Activated naive CD8-positive, alpha-beta T cell treated with anti-CD3 and anti-CD28 coated beads, Interleukin-2, amount 50 U/mL, for 24 hours (primary cell): ENCODE results near the gene MST1.

ENCODE experiments used
- ATAC-seq: fragments of 150-1000 bp; cut with Tn5 transposase; one replicate; pipeline ENCODE4 v1.10.0; 2021
- DNase-seq: peaks from one replicate; pipeline ENCODE4 v3.0.0; 2021
- H3K27ac Mint-ChIP-seq: one replicate; pipeline ENCODE4 v1.8.0; 2021; ENCODE audit warnings: mild to moderate bottlenecking, mixed read lengths
- H3K27me3 Mint-ChIP-seq: one replicate; pipeline ENCODE4 v1.8.0; 2021; ENCODE audit warnings: mixed read lengths
- H3K36me3 Mint-ChIP-seq: one replicate; pipeline ENCODE4 v1.8.0; 2021; ENCODE audit warnings: low read depth, mixed read lengths
- H3K4me1 Mint-ChIP-seq: one replicate; pipeline ENCODE4 v1.8.0; 2021; ENCODE audit warnings: mixed read lengths
- H3K4me3 Mint-ChIP-seq: one replicate; pipeline ENCODE4 v1.8.0; 2021; ENCODE audit warnings: mild to moderate bottlenecking, moderate library complexity, mixed read lengths
- H3K9me3 Mint-ChIP-seq: one replicate; pipeline ENCODE4 v1.8.0; 2021; ENCODE audit warnings: mixed read lengths

Gene MST1

DNA sequence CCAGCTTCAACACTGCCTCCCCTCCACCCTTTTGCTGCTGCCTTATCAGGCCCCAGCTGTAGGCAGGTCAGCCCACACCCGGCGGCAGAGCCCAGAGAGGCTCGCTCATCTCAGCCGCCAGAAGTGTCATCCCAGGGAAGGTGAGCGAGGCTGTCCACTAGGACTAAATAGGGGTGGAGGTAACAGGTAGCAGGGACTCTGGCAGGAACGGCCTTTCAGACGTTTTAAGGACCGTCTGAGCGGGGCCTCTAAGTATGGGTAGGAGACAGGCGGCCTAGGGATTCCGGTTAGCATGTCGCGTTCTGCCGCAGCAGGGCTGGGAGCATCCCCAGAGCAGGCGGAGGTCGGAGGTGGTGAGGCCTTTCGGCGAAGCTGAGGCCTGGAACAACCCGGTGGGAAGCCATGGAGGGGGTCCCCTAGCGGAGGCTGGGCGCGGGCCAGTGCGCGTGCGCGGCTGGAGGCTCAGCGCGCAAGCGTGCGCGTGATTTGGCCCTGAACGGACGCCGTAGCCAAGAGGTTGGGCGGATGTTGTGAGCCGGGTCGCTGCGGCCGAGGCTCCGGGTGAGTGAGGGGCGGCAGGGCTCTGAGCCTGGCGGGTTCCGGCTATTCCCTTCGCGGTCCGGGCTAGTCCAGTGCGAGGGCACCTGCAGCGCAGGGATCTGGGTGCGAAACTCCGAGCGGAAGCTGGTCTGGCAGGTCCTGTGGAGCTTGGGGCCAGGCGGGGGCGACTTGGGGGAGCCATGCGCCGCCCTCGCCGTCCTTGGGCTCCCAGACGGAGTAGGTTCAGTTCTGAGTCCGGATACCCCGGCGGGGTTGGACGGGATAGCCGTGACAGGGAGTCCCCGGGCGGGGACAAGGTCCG lies at the start of gene MST1, which contains the start of gene RNF123:
Gene MST1, minus strand, starts transcription at position 429 of the 862 bp plus-strand sequence. CDS start 783 bp downstream, outside the sequence.
Gene RNF123, plus strand, starts transcription at position 512 of the 862 bp plus-strand sequence. CDS start 1,609 bp downstream, outside the sequence.
- H3K9me3 Mint-ChIP-seq, result no peaks in the 10 kb centered on the region
- peaks cover 40% of the 10 kb centered on the region for H3K4me1 Mint-ChIP-seq
- peak; percentile 64 for ATAC-seq
- peak within 1 kb of the TSS; percentile 95 for H3K27ac Mint-ChIP-seq
- H3K27me3 Mint-ChIP-seq, result no peaks in the 10 kb centered on the region
- H3K36me3 Mint-ChIP-seq, result peaks cover 6% of the 10 kb centered on the region
- DNase-seq, result peak; percentile 96
- peak within 1 kb of the TSS; percentile 96 for H3K4me3 Mint-ChIP-seq

DNA sequence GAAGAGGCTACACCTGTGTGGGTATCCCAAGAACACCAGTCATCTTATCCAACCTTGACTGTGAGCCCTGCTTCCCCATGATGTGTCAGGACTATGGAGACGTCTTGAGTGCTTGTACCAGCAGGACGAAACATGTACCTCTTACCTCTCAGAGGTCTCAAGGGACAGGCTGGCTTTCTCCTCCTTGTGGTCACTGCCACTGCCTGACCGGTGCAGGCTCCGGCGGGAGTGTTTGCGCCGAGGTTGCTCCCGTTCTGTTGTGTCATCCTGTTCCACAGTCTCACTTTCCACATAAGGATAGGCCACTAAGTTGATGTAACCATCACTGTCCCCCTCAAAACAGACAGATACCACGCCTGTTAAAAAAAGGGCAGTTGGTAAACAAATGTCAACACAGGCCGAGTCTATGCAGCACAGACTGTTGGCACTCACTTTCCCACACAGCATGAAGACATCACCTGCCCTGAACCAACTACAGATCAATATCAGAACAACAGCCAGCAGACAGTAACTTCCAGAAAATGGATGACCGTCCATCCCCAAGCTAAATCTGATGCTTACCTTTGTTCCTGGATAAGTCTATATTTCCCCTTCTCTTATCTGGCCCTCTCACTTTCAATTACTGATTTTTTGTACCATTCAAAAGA lies 48.9 kb upstream of the MST1 start:
- Mint-ChIP-seq H3K27ac (no peak overlapping the region), H3K27me3 (no peaks in the 10 kb centered on the region), H3K4me3 (no peak overlapping the region), H3K4me1 (no peaks in the 10 kb centered on the region), H3K36me3 (peaks cover 27% of the 10 kb centered on the region), H3K9me3 (no peaks in the 10 kb centered on the region)
- DNase-seq (no peak), ATAC-seq (no peak)

DNA sequence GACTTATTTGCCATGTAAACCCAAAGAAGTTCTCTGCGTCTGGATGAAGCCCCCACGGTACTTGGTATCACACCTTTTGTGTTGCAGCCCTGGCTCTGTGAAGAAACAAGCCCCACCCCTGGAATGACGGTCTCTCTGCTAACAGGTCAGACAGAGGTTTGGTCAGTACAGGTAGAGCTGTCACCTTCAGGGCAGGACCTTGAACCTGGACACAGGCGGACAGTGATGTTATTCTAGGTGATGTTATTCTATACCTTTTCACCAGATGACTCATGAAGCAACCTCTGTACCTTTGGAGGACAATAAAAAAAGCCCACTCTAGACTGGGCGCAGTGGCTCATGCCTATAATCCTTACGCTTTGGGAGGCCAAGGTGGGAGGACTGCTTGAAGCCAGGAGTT lies 45.5 kb upstream of the MST1 start:
- H3K36me3 Mint-ChIP-seq, result peaks cover 42% of the 10 kb centered on the region

DNA sequence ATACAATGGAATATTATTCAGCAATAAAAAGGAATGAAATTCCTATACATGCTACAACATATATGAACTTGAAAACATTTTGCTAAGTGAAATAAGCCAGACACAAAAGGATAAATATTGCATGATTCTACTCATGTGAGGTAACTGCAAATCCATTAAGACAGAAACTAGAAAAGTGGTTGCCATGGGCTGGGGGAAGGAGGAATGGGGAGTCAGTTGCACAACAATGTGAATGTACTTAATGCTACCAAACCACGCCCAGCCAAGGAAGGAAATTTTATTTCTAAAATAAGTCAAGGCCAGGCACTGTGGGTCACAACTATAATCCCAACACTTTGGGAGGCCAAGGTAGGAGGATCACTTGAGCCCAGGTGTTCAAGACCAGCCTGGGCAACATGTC lies 44.3 kb upstream of the MST1 start:
- H3K36me3 Mint-ChIP-seq, result peaks cover 41% of the 10 kb centered on the region
- H3K4me3 Mint-ChIP-seq, result no peak overlapping the region
- H3K27ac Mint-ChIP-seq, result no peak overlapping the region
- no peaks in the 10 kb centered on the region for H3K27me3 Mint-ChIP-seq
- no peaks in the 10 kb centered on the region for H3K4me1 Mint-ChIP-seq
- no peaks in the 10 kb centered on the region for H3K9me3 Mint-ChIP-seq
- ATAC-seq (no peak), DNase-seq (no peak)

More for the DNA sequence above, 45.5 kb upstream of the MST1 start:
- H3K27ac Mint-ChIP-seq, result no peak overlapping the region
- H3K9me3 Mint-ChIP-seq, result no peaks in the 10 kb centered on the region
- DNase-seq (no peak), ATAC-seq (no peak)
- no peak overlapping the region for H3K4me3 Mint-ChIP-seq
- no peaks in the 10 kb centered on the region for H3K4me1 Mint-ChIP-seq
- H3K27me3 Mint-ChIP-seq, result no peaks in the 10 kb centered on the region

DNA sequence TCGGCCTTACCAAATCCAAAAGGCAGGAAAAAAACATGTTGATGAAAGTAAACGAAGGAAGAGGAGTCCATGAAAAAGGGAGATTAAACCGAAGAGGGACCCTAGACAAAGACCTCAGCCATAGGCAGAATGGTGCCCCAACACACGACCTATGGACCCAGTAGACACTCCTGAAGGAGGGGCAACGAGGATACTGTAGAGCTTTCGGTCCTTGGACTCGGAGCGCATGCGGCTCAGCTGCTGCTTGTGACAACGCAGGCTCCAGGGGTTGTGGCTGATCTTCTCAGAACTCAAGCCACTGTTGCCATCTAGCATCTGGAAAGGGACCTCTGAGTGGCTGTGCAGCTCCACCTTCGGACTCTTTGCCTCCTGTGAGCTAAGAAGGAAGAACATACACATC lies 43.3 kb upstream of the MST1 start:
- Mint-ChIP-seq H3K27ac (no peak overlapping the region), H3K9me3 (no peaks in the 10 kb centered on the region), H3K4me3 (no peak overlapping the region), H3K36me3 (peaks cover 33% of the 10 kb centered on the region), H3K4me1 (no peaks in the 10 kb centered on the region), H3K27me3 (no peaks in the 10 kb centered on the region)
- ATAC-seq (no peak), DNase-seq (no peak)

DNA sequence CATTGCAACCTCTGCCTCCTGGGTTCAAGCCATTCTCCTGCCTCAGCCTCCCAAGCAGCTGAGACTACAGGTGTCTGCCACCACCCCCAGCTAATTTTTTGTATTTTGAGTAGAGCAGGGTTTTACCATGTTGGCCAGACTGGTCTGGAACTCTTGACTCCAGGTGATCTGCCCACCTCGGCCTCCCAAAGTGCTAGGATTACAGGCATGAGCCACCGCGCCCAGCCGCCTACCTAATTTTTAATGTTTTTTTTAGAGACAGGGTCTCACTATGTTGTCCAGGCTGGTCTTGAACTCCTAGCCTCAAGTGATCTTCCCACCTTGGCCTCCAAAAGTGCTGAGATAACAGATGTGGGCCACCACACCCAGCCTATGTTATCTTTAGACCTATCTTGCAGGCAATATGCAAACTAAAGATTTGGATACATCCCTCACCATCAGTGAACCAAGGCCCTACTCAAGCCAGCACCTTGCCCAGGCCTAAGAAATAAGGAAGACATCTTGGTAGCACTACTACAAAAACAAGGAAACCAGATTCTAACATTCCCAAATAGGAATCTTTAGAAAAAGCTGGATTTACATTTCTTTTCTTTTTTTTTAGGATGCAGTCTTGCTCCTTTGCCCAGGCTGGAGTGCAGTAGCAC lies 40.8 kb upstream of the MST1 start:
- H3K9me3 Mint-ChIP-seq, result no peaks in the 10 kb centered on the region

DNA sequence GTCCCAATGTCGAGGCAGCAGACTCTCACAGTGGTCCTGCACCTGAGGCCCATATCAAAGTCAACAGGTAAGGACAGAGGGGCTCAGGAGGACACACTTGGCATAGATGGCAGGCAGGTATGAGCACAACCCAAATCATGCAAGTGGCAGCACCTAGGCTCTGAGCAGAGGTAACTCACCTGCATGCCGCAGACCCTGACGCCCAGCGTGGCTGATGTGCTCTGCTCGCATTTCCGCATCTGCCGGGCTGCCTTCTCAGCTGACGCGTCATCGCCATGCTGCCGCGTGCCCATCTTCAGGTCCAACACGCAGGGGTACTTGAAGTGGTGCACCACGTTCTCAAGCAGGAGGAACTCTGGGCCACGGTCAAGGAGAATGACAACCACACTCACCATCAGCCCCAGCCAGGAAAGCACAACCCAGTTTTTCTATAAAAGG lies 38.7 kb upstream of the MST1 start:
- no peak for DNase-seq
- no peaks in the 10 kb centered on the region for H3K27me3 Mint-ChIP-seq
- H3K4me3 Mint-ChIP-seq, result no peak overlapping the region
- H3K9me3 Mint-ChIP-seq, result no peaks in the 10 kb centered on the region
- no peak overlapping the region for H3K27ac Mint-ChIP-seq
- H3K36me3 Mint-ChIP-seq, result peaks cover 14% of the 10 kb centered on the region
- H3K4me1 Mint-ChIP-seq, result peaks cover 4% of the 10 kb centered on the region
- no peak for ATAC-seq

More for the DNA sequence above, 40.8 kb upstream of the MST1 start:
- ATAC-seq, result no peak
- Mint-ChIP-seq H3K36me3 (peaks cover 21% of the 10 kb centered on the region), H3K27ac (no peak overlapping the region), H3K4me3 (no peak overlapping the region), H3K27me3 (no peaks in the 10 kb centered on the region), H3K4me1 (no peaks in the 10 kb centered on the region)
- DNase-seq, result no peak

DNA sequence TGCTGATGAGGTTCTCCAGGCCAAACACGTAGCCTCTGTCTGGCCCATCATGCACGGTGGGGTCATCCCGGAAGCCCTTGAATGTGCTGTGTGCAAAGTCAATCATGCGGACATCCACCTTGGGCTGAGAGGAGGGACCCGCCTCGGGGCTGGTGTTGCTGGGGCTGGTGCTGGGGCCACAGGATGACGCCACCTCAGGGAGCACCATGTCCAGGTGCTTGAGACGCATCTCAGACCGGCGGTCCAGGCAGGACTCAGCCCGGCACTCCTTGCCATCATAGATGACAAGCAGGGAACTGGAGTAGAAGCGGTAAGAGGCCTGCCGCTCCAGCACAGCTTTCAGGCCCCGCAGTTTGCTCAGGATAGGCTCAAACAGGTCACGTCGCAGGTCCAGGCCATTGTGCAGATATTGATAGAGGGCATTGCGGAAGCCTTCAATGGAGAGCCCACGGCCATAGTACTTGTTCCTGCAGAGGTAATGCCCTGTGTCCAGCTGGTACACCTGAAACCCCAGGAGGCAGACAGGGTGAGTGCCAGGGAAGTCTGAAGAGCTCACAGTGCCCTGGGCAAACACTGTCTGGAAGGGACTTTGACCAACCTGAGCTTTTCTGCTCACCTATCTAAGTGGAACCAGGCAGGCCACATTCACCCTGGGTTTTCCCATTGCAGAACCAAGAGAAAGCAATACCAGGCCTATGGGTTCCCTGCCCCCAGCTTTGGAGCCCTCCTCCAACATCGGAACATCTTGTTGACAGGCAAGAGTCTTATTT lies 38.1 kb upstream of the MST1 start:
- ATAC-seq (no peak), DNase-seq (no peak)
- Mint-ChIP-seq H3K4me3 (no peak overlapping the region), H3K27ac (no peak overlapping the region), H3K9me3 (no peaks in the 10 kb centered on the region), H3K4me1 (peaks cover 9% of the 10 kb centered on the region), H3K27me3 (no peaks in the 10 kb centered on the region), H3K36me3 (peaks cover 12% of the 10 kb centered on the region)

DNA sequence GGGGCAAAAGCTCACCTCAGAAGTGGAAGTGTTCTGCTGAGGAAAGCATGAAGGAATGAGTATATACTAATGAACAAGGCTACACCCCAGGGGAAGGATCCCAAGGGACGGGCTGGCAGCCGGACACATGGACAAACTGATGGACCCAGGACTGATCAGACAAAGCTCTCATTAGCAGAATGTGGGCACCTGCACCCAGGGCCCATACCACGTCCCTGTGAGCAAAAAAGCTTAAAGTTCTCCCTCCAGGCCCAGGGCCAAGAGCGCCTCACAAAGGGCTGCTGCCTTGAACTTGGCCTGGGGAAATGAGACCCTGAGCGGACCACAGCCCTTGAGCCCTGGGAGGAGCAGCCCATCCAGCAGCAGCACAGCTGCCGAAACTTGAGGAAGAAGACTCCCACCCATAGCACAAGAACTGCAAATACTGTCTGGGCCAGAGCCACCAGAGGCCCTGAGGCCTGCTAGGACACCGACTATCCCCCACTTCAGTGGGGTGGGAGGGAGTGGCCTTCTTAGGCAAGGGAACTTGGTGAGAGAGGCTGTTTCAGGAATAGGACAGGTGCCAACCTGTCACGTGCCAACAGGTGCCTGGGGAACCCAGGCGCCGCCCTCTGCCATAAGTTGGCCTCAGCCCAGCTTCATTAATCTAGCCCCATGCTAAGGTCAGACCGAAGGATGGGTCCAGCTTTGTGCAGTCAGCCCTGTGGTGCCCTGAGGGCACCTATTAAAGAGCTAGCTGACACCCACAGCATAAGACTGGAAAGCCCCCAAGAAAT lies 36.8 kb upstream of the MST1 start:
- Mint-ChIP-seq H3K36me3 (peaks cover 9% of the 10 kb centered on the region), H3K9me3 (no peaks in the 10 kb centered on the region), H3K4me3 (no peak overlapping the region), H3K4me1 (peaks cover 13% of the 10 kb centered on the region), H3K27me3 (no peaks in the 10 kb centered on the region), H3K27ac (no peak overlapping the region)
- ATAC-seq (no peak), DNase-seq (no peak)

DNA sequence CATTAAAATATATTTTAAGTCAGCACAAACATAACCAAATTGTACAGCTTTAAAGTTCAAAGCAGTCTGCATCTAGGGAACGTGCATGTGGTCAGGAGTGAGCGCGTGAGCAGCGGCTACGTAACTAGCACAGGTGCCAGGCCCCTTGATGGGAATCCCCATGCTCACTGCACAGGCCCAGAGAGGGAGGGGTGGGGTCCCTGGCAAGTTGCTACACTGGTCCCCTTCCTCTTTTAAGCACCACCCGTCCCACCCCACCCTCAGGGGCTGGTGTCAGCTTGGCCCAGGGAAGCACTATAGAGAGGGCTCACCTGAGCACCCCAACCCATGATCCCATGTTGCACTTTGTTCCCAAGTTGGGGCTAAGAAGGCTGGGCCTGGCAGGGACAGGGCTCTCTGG lies 35.3 kb upstream of the MST1 start:
- peak overlapping the region; percentile 85 for H3K4me3 Mint-ChIP-seq
- H3K27me3 Mint-ChIP-seq, result no peaks in the 10 kb centered on the region
- H3K27ac Mint-ChIP-seq, result peak overlapping the region; percentile 92
- H3K36me3 Mint-ChIP-seq, result peaks cover 10% of the 10 kb centered on the region
- peaks cover 20% of the 10 kb centered on the region for H3K4me1 Mint-ChIP-seq
- DNase-seq, result peak; percentile 42
- ATAC-seq, result no peak
- H3K9me3 Mint-ChIP-seq, result no peaks in the 10 kb centered on the region

DNA sequence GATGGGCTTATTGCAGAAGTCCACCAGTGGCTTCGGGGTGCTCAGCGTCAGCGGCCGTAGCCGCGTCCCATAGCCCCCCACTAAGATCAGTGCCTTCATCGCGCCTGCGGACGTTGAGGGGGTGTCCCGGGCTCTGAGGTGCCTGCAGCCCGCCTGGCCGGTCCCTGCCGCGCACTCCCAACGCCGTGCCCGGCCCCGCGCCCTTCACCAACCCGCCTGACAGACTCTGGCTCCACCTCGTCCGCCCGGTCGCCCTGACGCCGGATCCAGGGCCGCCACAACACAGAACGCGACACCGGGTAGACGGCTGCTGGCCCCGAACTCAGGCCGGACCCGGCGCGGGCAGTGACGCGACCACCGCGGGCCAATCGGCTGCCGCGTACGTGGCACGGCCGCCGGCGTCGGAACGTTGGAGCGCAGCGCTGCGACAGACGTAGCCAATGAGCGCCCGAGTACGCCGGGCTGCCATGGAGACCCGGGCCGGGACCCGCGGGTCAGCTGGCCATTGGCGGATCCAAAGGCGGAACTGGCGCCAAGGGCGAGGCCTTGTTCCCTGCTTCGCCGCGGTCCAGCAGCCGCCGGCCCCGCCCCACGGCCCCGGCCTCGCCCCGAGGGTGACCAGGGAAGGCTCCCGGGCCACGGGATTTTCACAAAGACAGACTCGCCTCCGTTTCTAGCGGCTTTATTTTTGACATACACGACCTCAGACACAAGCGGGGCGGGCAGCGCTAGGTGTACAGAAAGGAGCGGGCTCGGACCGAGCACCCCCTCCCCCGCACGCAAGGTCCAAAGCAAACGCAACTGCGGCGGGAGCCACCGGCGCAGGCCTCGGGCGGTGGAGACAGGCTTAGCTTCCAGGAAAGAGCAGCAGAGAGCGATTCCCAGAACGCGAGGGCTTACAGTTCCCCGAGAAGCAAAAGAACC lies 34.6 kb upstream of the MST1 start, which contains the start of gene GMPPB:
Gene GMPPB, minus strand, starts transcription at position 324 of the 924 bp plus-strand sequence. Its CDS starts 225 bp downstream, at position 99.
- DNase-seq, result peak; percentile 95
- Mint-ChIP-seq H3K36me3 (peaks cover 8% of the 10 kb centered on the region), H3K9me3 (no peaks in the 10 kb centered on the region), H3K4me3 (peak within 1 kb of the TSS; percentile 85), H3K27ac (peak within 1 kb of the TSS; percentile 92), H3K27me3 (no peaks in the 10 kb centered on the region), H3K4me1 (peaks cover 27% of the 10 kb centered on the region)
- peak; percentile 84 for ATAC-seq

DNA sequence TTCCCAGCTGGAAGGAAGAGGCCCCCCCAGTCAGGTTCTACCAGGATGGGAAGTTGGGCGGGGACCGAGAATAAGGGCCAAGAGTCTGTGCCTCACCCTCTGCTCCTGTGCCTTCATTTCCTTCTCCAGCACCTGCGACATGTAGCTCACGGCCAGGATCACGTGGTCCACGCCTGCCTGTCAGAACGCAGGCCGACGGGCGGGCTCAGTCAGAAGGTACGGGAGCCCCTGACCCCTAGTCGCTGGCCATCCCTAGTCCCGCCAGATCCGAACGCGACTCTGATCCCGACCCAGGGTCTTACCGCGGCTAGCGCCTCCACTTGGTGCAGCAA lies 34.0 kb upstream of the MST1 start:
- Mint-ChIP-seq H3K27me3 (no peaks in the 10 kb centered on the region), H3K4me3 (peak overlapping the region; percentile 85), H3K4me1 (peaks cover 31% of the 10 kb centered on the region), H3K36me3 (peaks cover 8% of the 10 kb centered on the region), H3K27ac (peak overlapping the region; percentile 92), H3K9me3 (no peaks in the 10 kb centered on the region)
- peak; percentile 8 for ATAC-seq
- DNase-seq, result peak; percentile 61

DNA sequence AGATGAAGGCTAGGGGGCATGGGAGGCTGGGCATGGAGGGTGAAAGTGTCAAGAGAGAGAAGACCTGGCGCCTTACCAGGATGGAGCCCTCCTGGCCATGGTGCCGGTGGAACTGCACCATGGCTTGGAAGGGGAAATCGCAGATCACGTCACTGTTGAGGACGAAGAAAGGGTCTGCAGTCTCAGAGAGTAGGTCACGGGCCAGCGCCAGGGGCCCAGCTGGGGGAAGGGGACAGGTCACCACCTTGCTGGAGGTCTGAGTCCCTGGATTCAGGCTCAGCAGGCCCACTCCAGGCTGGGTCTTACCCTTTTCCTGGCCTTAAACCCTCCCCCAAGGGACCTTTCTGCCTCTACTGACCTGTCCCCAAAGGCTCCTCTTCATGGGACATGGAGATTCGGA lies 33.6 kb upstream of the MST1 start:
- DNase-seq (no peak), ATAC-seq (no peak)
- Mint-ChIP-seq H3K27ac (peak overlapping the region; percentile 92), H3K9me3 (no peaks in the 10 kb centered on the region), H3K27me3 (no peaks in the 10 kb centered on the region), H3K4me1 (peaks cover 31% of the 10 kb centered on the region), H3K36me3 (peaks cover 8% of the 10 kb centered on the region), H3K4me3 (peak overlapping the region; percentile 85)
